DMS79 (cell line): ENCODE measurements around the gene RHBDD1.

Source experiments
- DNase-seq: peaks from one replicate; lab custom pipeline; 2025; lab: John Stamatoyannopoulos, UW

Gene RHBDD1

GRCh38 chr2:226887940-226888339 lies 52.1 kb downstream of the RHBDD1 start:
- DNase-seq: no peak

GRCh38 chr2:226888378-226888965 lies 52.6 kb downstream of the RHBDD1 start:
- no peak for DNase-seq

GRCh38 chr2:226888971-226889370 lies 53.1 kb downstream of the RHBDD1 start:
- DNase-seq: no peak

GRCh38 chr2:226890286-226890685 lies 54.4 kb downstream of the RHBDD1 start:
- no peak for DNase-seq

GRCh38 chr2:226891780-226892590 lies 56.1 kb downstream of the RHBDD1 start:
- no peak for DNase-seq

GRCh38 chr2:226892729-226893128 lies 56.9 kb downstream of the RHBDD1 start:
- DNase-seq: no peak

- no peak for DNase-seq
Observed at GRCh38 chr2:226893216-226893615, 57.4 kb downstream of the RHBDD1 start.

GRCh38 chr2:226894752-226895151 lies 58.9 kb downstream of the RHBDD1 start:
- no peak for DNase-seq

GRCh38 chr2:226895579-226895978 lies 59.7 kb downstream of the RHBDD1 start:
- no peak for DNase-seq

GRCh38 chr2:226898121-226898520 lies 62.3 kb downstream of the RHBDD1 start:
- DNase-seq: no peak

- DNase-seq: peak; percentile 41
Observed at GRCh38 chr2:226898897-226899296, 63.0 kb downstream of the RHBDD1 start.

- no peak for DNase-seq
Observed at GRCh38 chr2:226902041-226902966, 66.5 kb downstream of the RHBDD1 start.

GRCh38 chr2:226903179-226903578 lies 67.3 kb downstream of the RHBDD1 start:
- DNase-seq: no peak

- DNase-seq: no peak
Observed at GRCh38 chr2:226904592-226904991, 68.7 kb downstream of the RHBDD1 start.

GRCh38 chr2:226905718-226906117 lies 69.9 kb downstream of the RHBDD1 start:
- DNase-seq: no peak

GRCh38 chr2:226906163-226906693 lies 70.4 kb downstream of the RHBDD1 start:
- DNase-seq: no peak

GRCh38 chr2:226909126-226909525 lies 73.3 kb downstream of the RHBDD1 start:
- DNase-seq: no peak

- DNase-seq: no peak
Observed at GRCh38 chr2:226909836-226910235, 74.0 kb downstream of the RHBDD1 start.

GRCh38 chr2:226910384-226910783 lies 74.5 kb downstream of the RHBDD1 start:
- DNase-seq: no peak

- DNase-seq: no peak
Observed at GRCh38 chr2:226911932-226912331, 76.1 kb downstream of the RHBDD1 start.

GRCh38 chr2:226913641-226914040 lies 77.8 kb downstream of the RHBDD1 start:
- DNase-seq: no peak

- no peak for DNase-seq
Observed at GRCh38 chr2:226915846-226916360, 80.0 kb downstream of the RHBDD1 start.
